Ishikawa (cell line): Measurements from ENCODE around the gene TEKT1.

Source experiments
- CEBPB ChIP-seq: IDR thresholded peaks from 2 replicates; pipeline ENCODE4 v1.6.1; 2012
- CREB1 ChIP-seq: IDR thresholded peaks from 2 replicates; pipeline ENCODE4 v1.6.1; 2012; ENCODE audit warnings: low read depth
- EGR1 ChIP-seq: IDR thresholded peaks from 2 replicates; pipeline ENCODE4 v1.6.1; 2012
- EP300 ChIP-seq: IDR thresholded peaks from 2 replicates; pipeline ENCODE4 v1.6.1; 2012; ENCODE audit warnings: borderline replicate concordance
- FOXM1 ChIP-seq: IDR thresholded peaks from 2 replicates; pipeline ENCODE4 v1.6.1; 2012; ENCODE audit warnings: low read depth, borderline replicate concordance
- NFIC ChIP-seq: IDR thresholded peaks from 2 replicates; pipeline ENCODE4 v1.6.1; 2012
- RAD21 ChIP-seq: IDR thresholded peaks from 2 replicates; pipeline ENCODE4 v1.6.1; 2012; ENCODE audit warnings: low read depth
- TAF1 ChIP-seq: IDR thresholded peaks from 2 replicates; pipeline ENCODE4 v1.6.1; 2012; ENCODE audit warnings: low read depth, mild to moderate bottlenecking
- TCF12 ChIP-seq: IDR thresholded peaks from 2 replicates; pipeline ENCODE4 v1.6.1; 2012; ENCODE audit warnings: low read depth
- TEAD4 ChIP-seq: IDR thresholded peaks from 2 replicates; pipeline ENCODE4 v1.6.1; 2012
- USF1 ChIP-seq: IDR thresholded peaks from 2 replicates; pipeline ENCODE4 v1.6.1; 2012
- YY1 ChIP-seq: IDR thresholded peaks from 2 replicates; pipeline ENCODE4 v1.6.1; 2012; ENCODE audit warnings: low read depth
- ZBTB7A ChIP-seq: IDR thresholded peaks from 2 replicates; pipeline ENCODE4 v1.6.1; 2012; ENCODE audit warnings: low read depth
- TF ChIP-seq, protein P1 (sequence below): IDR thresholded peaks from 2 replicates; pipeline ENCODE4 v1.6.1; 2012
- TF ChIP-seq, protein P2 (sequence below): IDR thresholded peaks from 2 replicates; pipeline ENCODE4 v1.6.1; 2012; ENCODE audit warnings: low read depth, mild to moderate bottlenecking

Gene TEKT1

DNA sequence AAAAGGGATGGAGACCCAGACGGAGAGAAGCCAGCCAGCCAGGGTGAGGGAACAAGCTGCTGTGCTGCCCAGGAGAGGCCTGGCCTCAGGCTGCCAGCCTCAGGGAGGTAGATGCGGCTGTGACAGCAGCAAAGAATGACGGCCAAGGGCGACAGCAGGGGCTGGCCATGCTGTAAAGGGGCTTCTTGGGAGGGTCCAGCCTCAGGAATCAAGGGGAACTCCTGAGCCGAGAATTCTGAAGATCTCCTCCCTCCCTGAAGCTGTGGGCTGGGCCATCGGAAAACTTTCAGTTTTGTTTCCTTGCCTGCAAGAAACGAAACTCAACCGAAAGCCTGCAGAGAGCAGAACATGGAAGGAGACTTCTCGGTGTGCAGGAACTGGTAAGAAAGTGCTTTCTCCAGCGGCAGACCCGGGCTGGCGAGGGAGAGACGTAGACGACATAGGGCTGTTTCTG is 75.8 kb downstream of the TEKT1 start, which contains the start of gene XAF1:
Gene XAF1 (plus strand): TSS at position 316 of the 454 bp plus-strand sequence. CDS start 33 bp downstream, at position 349.
- TF ChIP-seq TCF12 (no peak), NFIC (no peak)

DNA sequence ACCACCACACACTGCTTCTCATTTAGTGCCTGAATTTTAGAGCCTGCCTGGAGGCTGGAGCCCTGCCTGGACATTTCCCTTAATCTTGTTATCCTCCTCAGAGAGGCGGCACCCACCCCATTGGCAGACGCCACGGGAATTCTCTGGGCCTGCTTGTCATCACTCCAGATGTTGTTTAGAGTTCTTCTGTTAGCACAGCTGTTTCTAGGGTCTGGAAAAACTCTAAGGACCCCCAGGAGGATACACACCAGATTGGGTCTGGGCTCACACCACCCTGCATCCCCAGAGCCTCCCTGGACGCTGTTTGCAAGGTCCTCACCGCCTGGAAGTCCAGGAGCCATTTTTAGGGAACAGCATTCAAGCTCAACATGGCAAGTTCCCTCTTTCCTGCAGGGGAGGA is 76.2 kb downstream of the TEKT1 start:
- TF ChIP-seq, protein P1, sequence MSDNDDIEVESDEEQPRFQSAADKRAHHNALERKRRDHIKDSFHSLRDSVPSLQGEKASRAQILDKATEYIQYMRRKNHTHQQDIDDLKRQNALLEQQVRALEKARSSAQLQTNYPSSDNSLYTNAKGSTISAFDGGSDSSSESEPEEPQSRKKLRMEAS = no peak
- TF ChIP-seq EP300 (no peak), TEAD4 (no peak), ZBTB7A (no peak), FOXM1 (no peak), RAD21 (no peak), USF1 (no peak), CREB1 (no peak), YY1 (no peak), EGR1 (no peak)
- TF ChIP-seq, protein P2, sequence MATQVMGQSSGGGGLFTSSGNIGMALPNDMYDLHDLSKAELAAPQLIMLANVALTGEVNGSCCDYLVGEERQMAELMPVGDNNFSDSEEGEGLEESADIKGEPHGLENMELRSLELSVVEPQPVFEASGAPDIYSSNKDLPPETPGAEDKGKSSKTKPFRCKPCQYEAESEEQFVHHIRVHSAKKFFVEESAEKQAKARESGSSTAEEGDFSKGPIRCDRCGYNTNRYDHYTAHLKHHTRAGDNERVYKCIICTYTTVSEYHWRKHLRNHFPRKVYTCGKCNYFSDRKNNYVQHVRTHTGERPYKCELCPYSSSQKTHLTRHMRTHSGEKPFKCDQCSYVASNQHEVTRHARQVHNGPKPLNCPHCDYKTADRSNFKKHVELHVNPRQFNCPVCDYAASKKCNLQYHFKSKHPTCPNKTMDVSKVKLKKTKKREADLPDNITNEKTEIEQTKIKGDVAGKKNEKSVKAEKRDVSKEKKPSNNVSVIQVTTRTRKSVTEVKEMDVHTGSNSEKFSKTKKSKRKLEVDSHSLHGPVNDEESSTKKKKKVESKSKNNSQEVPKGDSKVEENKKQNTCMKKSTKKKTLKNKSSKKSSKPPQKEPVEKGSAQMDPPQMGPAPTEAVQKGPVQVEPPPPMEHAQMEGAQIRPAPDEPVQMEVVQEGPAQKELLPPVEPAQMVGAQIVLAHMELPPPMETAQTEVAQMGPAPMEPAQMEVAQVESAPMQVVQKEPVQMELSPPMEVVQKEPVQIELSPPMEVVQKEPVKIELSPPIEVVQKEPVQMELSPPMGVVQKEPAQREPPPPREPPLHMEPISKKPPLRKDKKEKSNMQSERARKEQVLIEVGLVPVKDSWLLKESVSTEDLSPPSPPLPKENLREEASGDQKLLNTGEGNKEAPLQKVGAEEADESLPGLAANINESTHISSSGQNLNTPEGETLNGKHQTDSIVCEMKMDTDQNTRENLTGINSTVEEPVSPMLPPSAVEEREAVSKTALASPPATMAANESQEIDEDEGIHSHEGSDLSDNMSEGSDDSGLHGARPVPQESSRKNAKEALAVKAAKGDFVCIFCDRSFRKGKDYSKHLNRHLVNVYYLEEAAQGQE = no peak

DNA sequence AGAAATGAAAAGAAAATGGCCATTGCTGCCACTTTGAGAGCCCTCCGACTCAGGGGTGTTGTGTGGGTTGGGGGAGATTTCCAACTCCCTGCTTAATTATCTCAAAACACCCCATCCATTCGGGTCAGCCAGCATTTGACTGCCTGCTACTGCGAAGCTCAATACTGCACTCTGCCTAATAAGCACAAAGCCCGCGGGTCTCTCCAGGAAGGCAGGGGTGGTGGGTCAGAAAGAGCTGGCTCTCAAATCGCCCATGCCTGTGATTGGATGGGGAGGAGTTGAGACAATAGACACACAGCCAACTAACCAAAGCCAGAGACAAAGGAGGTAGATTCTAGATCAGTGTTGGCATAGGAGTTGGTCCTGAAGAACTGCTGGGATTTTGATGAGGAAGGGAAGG is 78.0 kb downstream of the TEKT1 start:
- TF ChIP-seq CEBPB (no peak), EGR1 (no peak), EP300 (no peak), USF1 (no peak), FOXM1 (no peak)
- TF ChIP-seq, protein P2 = no peak

- TF ChIP-seq, protein P1 = no peak
- TF ChIP-seq CEBPB (no peak), EP300 (no peak), EGR1 (no peak), RAD21 (no peak)
- TF ChIP-seq, protein P2 = no peak
These were observed 78.5 kb downstream of the TEKT1 start for GRCh38 chr17:6753006-6753445.

DNA sequence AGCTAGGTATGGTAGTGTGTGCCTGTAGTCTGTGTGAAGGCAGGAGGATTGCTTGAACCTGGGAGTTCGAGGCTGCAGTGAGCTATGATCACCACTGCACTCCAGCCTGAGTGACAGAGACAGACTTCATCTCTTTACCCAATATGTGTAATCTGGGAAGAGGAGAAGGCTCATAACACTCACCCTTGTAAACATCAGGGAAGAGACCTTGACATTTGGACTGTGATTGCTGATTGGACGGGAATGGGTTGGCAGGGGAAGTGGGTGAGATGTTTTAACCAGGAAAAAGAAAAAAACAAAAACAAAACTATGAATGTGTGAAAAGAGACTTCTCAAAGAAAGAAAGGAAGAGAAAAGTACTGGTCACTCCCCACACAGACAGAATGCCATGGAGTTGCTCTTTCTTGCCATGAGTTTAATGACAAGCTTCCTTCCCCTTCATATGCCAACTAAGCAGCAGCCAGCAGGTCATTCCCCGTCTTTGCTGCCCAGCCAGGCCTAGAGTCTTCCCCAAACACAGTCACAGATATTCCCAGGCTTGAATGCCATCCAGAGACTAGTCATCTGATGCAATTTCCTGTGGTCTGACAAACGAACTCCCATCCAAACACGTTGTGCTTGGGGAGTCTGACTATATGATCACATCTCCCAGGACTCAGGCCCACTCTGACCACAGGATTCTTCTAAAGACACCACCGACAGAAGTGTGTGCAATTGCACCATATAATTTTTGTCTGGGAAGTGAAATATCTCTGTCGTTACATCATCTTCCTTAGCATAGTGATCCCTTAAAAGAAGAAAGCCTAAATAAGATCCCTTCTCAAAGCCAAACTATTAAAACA is 79.2 kb downstream of the TEKT1 start:
- TF ChIP-seq, protein P2 = no peak
- TF ChIP-seq CREB1 = no peak
- no peak for TF ChIP-seq TAF1
- TF ChIP-seq FOXM1 = no peak
- no peak for TF ChIP-seq RAD21
- no peak for TF ChIP-seq EGR1
- no peak for TF ChIP-seq TEAD4
- no peak for TF ChIP-seq EP300
- TF ChIP-seq, protein P1 = no peak
- TF ChIP-seq CEBPB = no peak
- TF ChIP-seq ZBTB7A = no peak
- TF ChIP-seq TCF12 = no peak
- no peak for TF ChIP-seq YY1
